IMR-90 (cell line): ENCODE results near the gene ZNF750. TPM values are rescaled to one million over a fixed set of nuclear protein-coding genes. Genes with fewer than 3 reads are reported as not detected.

ENCODE experiments used
- ATAC-seq: fragments of 200-7000 bp; cut with Tn5 transposase; 2 replicates; pipeline ENCODE4 v1.9.1; 2020; ENCODE audit warnings: low read depth, mild to moderate bottlenecking, moderate library complexity
- BruUV-seq: library from RNA; stranded (reverse); fragments of 400-500 nt; replicated peaks from 2 replicates; lab custom pipeline; 2021; lab: Mats Ljungman, UMichigan
- CTCF ChIA-PET: fragments of 300-600 bp; formaldehyde crosslinking; extraction: SDS; loops from one replicate; lab custom pipeline; 2021; ENCODE audit warnings: antibody characterized with exemption; lab: Yijun Ruan, JAX
- POLR2A ChIA-PET: fragments of 300-600 bp; sonication (Branson Sonifier 250); formaldehyde crosslinking; loops from one replicate; lab custom pipeline; 2022; ENCODE audit warnings: antibody characterized with exemption; ENCODE audit not compliant: unreplicated experiment; lab: Charles Lee
- DNase-seq: peaks from one replicate; pipeline ENCODE4 v3.0.0; 2013
- H2AFZ ChIP-seq: replicated peaks from 2 replicates; pipeline ENCODE3; 2013; ENCODE audit warnings: low read length, mild to moderate bottlenecking; ENCODE audit not compliant: poor library complexity
- H2AK5ac ChIP-seq: 2 replicates; pipeline ENCODE4 v1.6.1; 2013; ENCODE audit warnings: low read depth, low read length, inconsistent platforms
- H2AK9ac ChIP-seq: replicated peaks from 2 replicates; pipeline ENCODE3; 2013; ENCODE audit warnings: mild to moderate bottlenecking, low read depth, low read length, moderate library complexity; ENCODE audit not compliant: poor library complexity
- H2BK120ac ChIP-seq: 2 replicates; pipeline ENCODE4 v1.6.1; 2013; ENCODE audit warnings: low read depth, low read length, inconsistent platforms
- H2BK15ac ChIP-seq: 3 replicates; pipeline ENCODE4 v1.6.1; 2013; ENCODE audit warnings: low read depth, low read length, inconsistent platforms
- H2BK20ac ChIP-seq: 2 replicates; pipeline ENCODE4 v1.6.1; 2013; ENCODE audit warnings: low read depth, mild to moderate bottlenecking, inconsistent platforms, low read length, moderate library complexity
- H2BK5ac ChIP-seq: 2 replicates; pipeline ENCODE4 v1.6.1; 2013; ENCODE audit warnings: mild to moderate bottlenecking, low read depth, low read length, inconsistent platforms; ENCODE audit not compliant: poor library complexity, severe bottlenecking
- H3K14ac ChIP-seq: replicated peaks from 2 replicates; pipeline ENCODE4 v1.6.1; 2013; ENCODE audit warnings: low read depth, low read length, inconsistent platforms
- H3K18ac ChIP-seq: 2 replicates; pipeline ENCODE4 v1.6.1; 2013; ENCODE audit warnings: low read depth, low read length, control low read depth
- H3K23ac ChIP-seq: 2 replicates; pipeline ENCODE4 v1.6.1; 2013; ENCODE audit warnings: low read depth, low read length, inconsistent platforms
- H3K27ac ChIP-seq: 2 replicates; pipeline ENCODE4 v1.5.1; 2013; ENCODE audit warnings: mild to moderate bottlenecking, control low read depth, low read length; ENCODE audit not compliant: insufficient read depth
- H3K27me3 ChIP-seq: 2 replicates; pipeline ENCODE4 v1.6.1; 2013; ENCODE audit warnings: low read length; ENCODE audit not compliant: control insufficient read depth, insufficient read depth
- H3K36me3 ChIP-seq: 2 replicates; pipeline ENCODE4 v1.6.1; 2013; ENCODE audit warnings: low read length, mixed read lengths; ENCODE audit not compliant: control insufficient read depth, insufficient read depth
- H3K4ac ChIP-seq: 2 replicates; pipeline ENCODE4 v1.6.1; 2013; ENCODE audit warnings: low read depth, low read length, inconsistent platforms
- H3K4me1 ChIP-seq: 2 replicates; pipeline ENCODE4 v1.6.1; 2013; ENCODE audit warnings: low read length, mixed read lengths; ENCODE audit not compliant: control insufficient read depth, insufficient read depth
- H3K4me2 ChIP-seq: 2 replicates; pipeline ENCODE4 v1.6.1; 2013; ENCODE audit warnings: low read depth, mild to moderate bottlenecking, control low read depth, low read length, moderate library complexity
- H3K4me3 ChIP-seq: 2 replicates; pipeline ENCODE4 v1.5.1; 2013; ENCODE audit warnings: low read depth, mild to moderate bottlenecking, control low read depth, low read length, moderate library complexity; ENCODE audit not compliant: insufficient read depth
- H3K56ac ChIP-seq: 2 replicates; pipeline ENCODE4 v1.6.1; 2013; ENCODE audit warnings: low read length, inconsistent platforms; ENCODE audit not compliant: insufficient read depth; ENCODE audit errors: extremely low read depth
- H3K79me1 ChIP-seq, 2 experiments: 2 replicates each; pipeline ENCODE4 v1.6.1; 2013; ENCODE audit warnings: low read length in 2 of 2, inconsistent platforms in 1 of 2, low read depth in 1 of 2
- H3K9ac ChIP-seq: 2 replicates; pipeline ENCODE4 v1.6.1; 2013; ENCODE audit warnings: low read depth, low read length, control low read depth
- H3K9me1 ChIP-seq: 2 replicates; pipeline ENCODE4 v1.6.1; 2013; ENCODE audit warnings: low read length, inconsistent platforms; ENCODE audit not compliant: insufficient read depth
- H3K9me3 ChIP-seq: 2 replicates; pipeline ENCODE4 v1.6.1; 2013; ENCODE audit warnings: low read length; ENCODE audit not compliant: control insufficient read depth, insufficient read depth
- H4K20me1 ChIP-seq: 2 replicates; pipeline ENCODE4 v1.6.1; 2013; ENCODE audit warnings: low read length, inconsistent platforms; ENCODE audit not compliant: insufficient read depth
- H4K5ac ChIP-seq: 2 replicates; pipeline ENCODE4 v1.6.1; 2013; ENCODE audit warnings: mild to moderate bottlenecking, low read depth, low read length, control low read depth
- H4K8ac ChIP-seq, 2 experiments: 2 replicates each; pipeline ENCODE4 v1.6.1; 2013; ENCODE audit warnings: low read depth in 2 of 2, low read length in 2 of 2, control low read depth in 1 of 2, inconsistent platforms in 1 of 2
- H4K91ac ChIP-seq: 2 replicates; pipeline ENCODE4 v1.6.1; 2013; ENCODE audit warnings: low read depth, low read length, inconsistent platforms; ENCODE audit not compliant: insufficient read depth
- BHLHE40 ChIP-seq: fragments of 150-350 bp; IDR thresholded peaks from 2 replicates; pipeline ENCODE4 v1.6.1; 2016; ENCODE audit warnings: mild to moderate bottlenecking, low read depth, low read length
- CEBPB ChIP-seq: IDR thresholded peaks from 2 replicates; pipeline ENCODE4 v1.6.1; 2012; ENCODE audit warnings: low read depth, low read length, improper control_type of control experiment
- CHD1 ChIP-seq: IDR thresholded peaks from 2 replicates; pipeline ENCODE4 v1.6.1; 2012; ENCODE audit warnings: low read depth, low read length, improper control_type of control experiment
- FOS ChIP-seq: fragments of 150-350 bp; IDR thresholded peaks from 2 replicates; pipeline ENCODE4 v1.6.1; 2016; ENCODE audit warnings: low read depth, low read length
- MAFK ChIP-seq: IDR thresholded peaks from 2 replicates; pipeline ENCODE4 v1.6.1; 2012; ENCODE audit warnings: low read depth, low read length, improper control_type of control experiment
- MXI1 ChIP-seq: IDR thresholded peaks from 2 replicates; pipeline ENCODE4 v1.6.1; 2012; ENCODE audit warnings: low read depth, mild to moderate bottlenecking, low read length, moderate library complexity, borderline replicate concordance
- NFE2L2 ChIP-seq: fragments of 150-350 bp; IDR thresholded peaks from 2 replicates; pipeline ENCODE4 v1.6.1; 2016; ENCODE audit warnings: low read depth, mild to moderate bottlenecking, low read length
- POLR2A ChIP-seq: IDR thresholded peaks from 2 replicates; pipeline ENCODE4 v1.6.1; 2012; ENCODE audit warnings: mild to moderate bottlenecking, low read depth, low read length
- RAD21 ChIP-seq: IDR thresholded peaks from 2 replicates; pipeline ENCODE4 v1.6.1; 2012; ENCODE audit warnings: low read length, improper control_type of control experiment
- RFX5 ChIP-seq: IDR thresholded peaks from 2 replicates; pipeline ENCODE4 v1.8.0; 2012; ENCODE audit warnings: low read depth, mild to moderate bottlenecking, low read length, moderate library complexity
- SMC3 ChIP-seq: fragments of 150-350 bp; IDR thresholded peaks from 2 replicates; pipeline ENCODE4 v1.6.1; 2016; ENCODE audit warnings: low read depth, mild to moderate bottlenecking, antibody characterized with exemption, low read length, moderate library complexity
- WGBS, 2 experiments: methylation state at CpG; one replicate each; pipeline versions ENCODE4 v1.1.5 to v1.1.7; 2013; ENCODE audit warnings: missing lambda C conversion rate in 2 of 2; ENCODE audit not compliant: insufficient read length in 1 of 2; ENCODE audit errors: extremely low coverage in 2 of 2; 5-methylcytosine and 5-hydroxymethylcytosine counted together
- dilution Hi-C: fragments of 300-500 bp; cut with HindIII; formaldehyde crosslinking; loops from one replicate; pipeline ENCODE4 v1.14.3; 2018; ENCODE audit warnings: low sequenced_read_pairs; ENCODE audit not compliant: unreplicated experiment
- in situ Hi-C: fragments of 300-500 bp; cut with MboI; formaldehyde crosslinking; loops from 3 replicates; pipeline ENCODE4 v1.14.3; 2019; ENCODE audit warnings: low sequenced_read_pairs, inconsistent platforms, mixed read lengths
- intact Hi-C: fragments of 100-400 bp; cut with micrococcal nuclease; formaldehyde crosslinking; loops from 2 replicates; pipeline ENCODE4 v1.10.0; 2022
- polyA plus RNA-seq, 3 experiments: library from polyadenylated mRNA; depleted of rRNA; stranded (reverse); fragments of >200 nt; gene quantifications; 2 replicates each; pipeline ENCODE4 v1.2.3, GENCODE V29; 2012; ENCODE audit warnings: low replicate concordance in 1 of 3
- total RNA-seq: library from RNA; depleted of rRNA; stranded (reverse); fragments of >200 nt; gene quantifications from 2 replicates; pipeline ENCODE4 v1.2.3, GENCODE V29; 2012
- TF ChIP-seq, protein P1 (sequence below): fragments of 150-350 bp; IDR thresholded peaks from 2 replicates; pipeline ENCODE4 v1.6.1; 2016; ENCODE audit warnings: low read depth, mild to moderate bottlenecking, low read length, moderate library complexity, borderline replicate concordance

The ZNF750 gene
- total and polyA plus RNA-seq, 2 of the 4 experiments (the other 2 are of a cell fraction), result not detected

DNA sequence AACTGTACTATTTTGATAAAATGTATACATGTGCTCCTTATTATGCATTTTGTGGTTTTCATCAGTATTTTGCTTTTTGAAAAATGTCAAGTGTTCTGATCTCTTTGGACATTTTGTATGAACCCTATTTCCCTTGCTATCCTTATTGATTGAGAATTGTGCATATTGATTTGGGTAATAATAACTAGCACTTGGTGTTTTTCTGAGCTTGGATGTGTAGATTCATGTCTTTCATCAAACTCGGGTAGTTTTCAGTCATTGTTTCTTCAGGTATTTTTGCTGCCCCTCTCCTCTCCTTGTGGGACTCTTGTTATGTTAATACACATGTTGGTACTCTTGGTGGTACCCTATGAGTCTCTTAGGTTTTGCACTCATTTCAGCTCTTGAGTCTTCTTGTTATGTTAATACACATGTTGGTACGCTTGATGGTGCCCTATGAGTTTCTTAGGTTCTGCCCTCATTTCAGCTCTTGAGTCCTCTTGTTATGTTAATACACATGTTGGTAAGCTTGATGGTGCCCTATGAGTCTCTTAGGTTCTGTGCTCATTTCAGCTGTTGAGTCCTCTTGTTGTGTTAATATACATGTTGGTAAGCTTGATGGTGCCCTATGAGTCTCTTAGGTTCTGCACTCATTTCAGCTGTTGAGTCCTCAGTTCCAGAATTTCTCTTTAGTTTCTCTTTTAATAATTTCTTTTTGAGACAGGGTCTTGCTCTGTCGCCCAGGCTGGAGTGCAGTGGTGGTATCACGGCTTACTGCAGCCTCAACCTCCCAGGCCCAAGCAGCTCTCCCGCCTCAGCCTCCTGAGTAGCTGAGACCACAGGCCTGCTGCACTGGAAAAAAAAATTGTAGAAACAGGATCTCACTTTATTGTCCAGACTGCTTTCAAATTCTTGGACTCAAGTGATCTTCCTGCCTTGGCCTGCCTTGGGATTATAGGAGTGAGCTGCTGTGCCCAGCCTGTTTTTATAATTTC is 19.3 kb downstream of the ZNF750 start:
- POLR2A ChIA-PET, result no interaction called here
- no CpG with 5 or more reads among the region's 5 CpGs for WGBS, 2 experiments
- Histone ChIP-seq H4K20me1 (no peaks in the 10 kb centered on the region; the same call in 1 of the 2 replicates), H3K4ac (no peak overlapping the region), H2AK5ac (no peak overlapping the region), H2BK20ac (no peak overlapping the region), H4K8ac (no peak overlapping the region), H3K27me3 (no peaks in the 10 kb centered on the region), H2BK5ac (no peak overlapping the region), H3K9me3 (peaks cover 14% of the 10 kb centered on the region), H3K79me1 (peaks cover 6 to 30% of the 10 kb centered on the region in 2 experiments; a peak in 3 of 4 replicates), H3K23ac (no peak overlapping the region), H3K4me2 (no peak overlapping the region), H3K27ac (no peak overlapping the region), H2AFZ (no peak overlapping the region), H4K5ac (no peak overlapping the region), H3K14ac (no peak overlapping the region), H3K4me3 (no peak overlapping the region), H3K56ac (no peak overlapping the region), H3K4me1 (no peaks in the 10 kb centered on the region; the same call in 1 of the 2 replicates), H3K9me1 (peaks cover 10% of the 10 kb centered on the region; the same call in 1 of the 2 replicates), H2BK15ac (no peak overlapping the region), H3K36me3 (peaks cover 17% of the 10 kb centered on the region), H3K18ac (no peak overlapping the region), H2AK9ac (no peak overlapping the region), H3K9ac (no peak overlapping the region), H4K91ac (no peak overlapping the region), H2BK120ac (no peak overlapping the region)
- dilution Hi-C loops, result no loop called here
- no peak for ATAC-seq
- CTCF ChIA-PET, result interaction anchor here (1.2 kb wide), 1 partner anchor 14 kb away, joined by 3 read pairs; no protein-coding TSS in a partner anchor
- TF ChIP-seq POLR2A, result no peak
- no peak for TF ChIP-seq MXI1
- no peak for TF ChIP-seq CEBPB
- no peak for TF ChIP-seq SMC3
- TF ChIP-seq FOS, result no peak
- TF ChIP-seq BHLHE40, result no peak
- no peak for TF ChIP-seq RAD21
- TF ChIP-seq MAFK, result no peak
- TF ChIP-seq NFE2L2, result no peak
- no peak for TF ChIP-seq RFX5
- no peak for TF ChIP-seq CHD1
- TF ChIP-seq, protein P1, sequence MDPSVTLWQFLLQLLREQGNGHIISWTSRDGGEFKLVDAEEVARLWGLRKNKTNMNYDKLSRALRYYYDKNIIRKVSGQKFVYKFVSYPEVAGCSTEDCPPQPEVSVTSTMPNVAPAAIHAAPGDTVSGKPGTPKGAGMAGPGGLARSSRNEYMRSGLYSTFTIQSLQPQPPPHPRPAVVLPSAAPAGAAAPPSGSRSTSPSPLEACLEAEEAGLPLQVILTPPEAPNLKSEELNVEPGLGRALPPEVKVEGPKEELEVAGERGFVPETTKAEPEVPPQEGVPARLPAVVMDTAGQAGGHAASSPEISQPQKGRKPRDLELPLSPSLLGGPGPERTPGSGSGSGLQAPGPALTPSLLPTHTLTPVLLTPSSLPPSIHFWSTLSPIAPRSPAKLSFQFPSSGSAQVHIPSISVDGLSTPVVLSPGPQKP, result no peak
- intact Hi-C loops, result no loop called here
- DNase-seq, result no peak
- in situ Hi-C loops, result no loop called here
- no TSS peak for BruUV-seq
